ENCODE data around the gene PDE6A.

PDE6A gene

GRCh38 chr5:149887622-149888183, 56.9 kb downstream of the PDE6A start:
- peak overlapping the region in 1 of 2 experiments; percentile 38 for H3K18ac ChIP-seq (ENCODE audit: low read depth in 1 of 2, low read length in 2 of 2)
- H3K79me1 ChIP-seq (replicated peaks; ENCODE audit: low read length, poor library complexity, severe bottlenecking), result no peaks in the 10 kb centered on the region
- no peak overlapping the region for H2BK15ac ChIP-seq (ENCODE audit: low read depth, poor library complexity, severe bottlenecking)
- H2BK12ac ChIP-seq (ENCODE audit: low read length in 2 of 2), result peak overlapping the region in 1 of 2 experiments; percentile 4
- H4K91ac ChIP-seq (ENCODE audit: low read length), result no peak overlapping the region
- H2BK5ac ChIP-seq (ENCODE audit: low read depth, low read length, poor library complexity, severe bottlenecking), result no peak overlapping the region
- peak overlapping the region; percentile 76 for H3K27ac ChIP-seq (ENCODE audit: low read length, poor library complexity, severe bottlenecking)
- H2BK120ac ChIP-seq (ENCODE audit: low read depth, low read length), result no peak overlapping the region
- H3K4me3 ChIP-seq (ENCODE audit: insufficient read depth in 1 of 2, low read depth in 1 of 2, low read length in 2 of 2), result no peak overlapping the region
- H3K27me3 ChIP-seq (ENCODE audit: control insufficient read depth in 1 of 2, insufficient read depth in 1 of 2, low read length in 2 of 2), result no peaks in the 10 kb centered on the region
- peak overlapping the region; percentile 2 for H3K4me2 ChIP-seq (ENCODE audit: low read length, poor library complexity, severe bottlenecking)
- no peak overlapping the region for H4K8ac ChIP-seq (ENCODE audit: low read length)
- H3K23ac ChIP-seq (ENCODE audit: low read length in 2 of 2), result no peak overlapping the region
- no peak overlapping the region for H2AK5ac ChIP-seq (ENCODE audit: low read length, severe bottlenecking)
- H3K9me3 ChIP-seq (ENCODE audit: control insufficient read depth, low read length), result no peaks in the 10 kb centered on the region
- no peaks in the 10 kb centered on the region for H3K36me3 ChIP-seq (ENCODE audit: control insufficient read depth in 1 of 2, insufficient read depth in 2 of 2, low read depth in 1 of 2, low read length in 2 of 2)
- WGBS, result 60% methylated on average over 7 of the region's 10 CpGs
- peak; percentile 29 for DNase-seq
- no peak overlapping the region for H3K14ac ChIP-seq (ENCODE audit: low read length in 2 of 2)
- no peak overlapping the region for H3K4ac ChIP-seq (ENCODE audit: low read depth in 1 of 2, low read length in 2 of 2)
- no peak overlapping the region for H2AFZ ChIP-seq (ENCODE audit: low read depth, low read length)
- no peak overlapping the region for H3K9ac ChIP-seq (ENCODE audit: low read length)
- peaks cover 13% of the 10 kb centered on the region for H3K4me1 ChIP-seq (ENCODE audit: control insufficient read depth, insufficient read depth, low read depth, low read length)

- H3K79me1 ChIP-seq (replicated peaks; ENCODE audit: low read length, poor library complexity, severe bottlenecking), result no peaks in the 10 kb centered on the region
- peak overlapping the region; percentile 12 for H4K8ac ChIP-seq (ENCODE audit: low read length)
- no peak overlapping the region for H4K91ac ChIP-seq (ENCODE audit: low read length)
- H3K27me3 ChIP-seq (ENCODE audit: control insufficient read depth in 1 of 2, insufficient read depth in 1 of 2, low read length in 2 of 2), result no peaks in the 10 kb centered on the region
- H3K4me3 ChIP-seq (ENCODE audit: insufficient read depth in 1 of 2, low read depth in 1 of 2, low read length in 2 of 2), result no peak overlapping the region
- no peak overlapping the region for H3K23ac ChIP-seq (ENCODE audit: low read length in 2 of 2)
- H2BK5ac ChIP-seq (ENCODE audit: low read depth, low read length, poor library complexity, severe bottlenecking), result peak overlapping the region; percentile 39
- H2AFZ ChIP-seq (ENCODE audit: low read depth, low read length), result no peak overlapping the region
- no peak overlapping the region for H3K4ac ChIP-seq (ENCODE audit: low read depth in 1 of 2, low read length in 2 of 2)
- no peak overlapping the region for H2BK12ac ChIP-seq (ENCODE audit: low read length in 2 of 2)
- no peak overlapping the region for H3K9ac ChIP-seq (ENCODE audit: low read length)
- peak overlapping the region; percentile 86 for H2AK5ac ChIP-seq (ENCODE audit: low read length, severe bottlenecking)
- H3K9me3 ChIP-seq (ENCODE audit: control insufficient read depth, low read length), result no peaks in the 10 kb centered on the region
- peaks cover 13% of the 10 kb centered on the region for H3K4me1 ChIP-seq (ENCODE audit: control insufficient read depth, insufficient read depth, low read depth, low read length)
- no peak overlapping the region for H3K4me2 ChIP-seq (ENCODE audit: low read length, poor library complexity, severe bottlenecking)
- no peak overlapping the region for H3K14ac ChIP-seq (ENCODE audit: low read length in 2 of 2)
- peak overlapping the region; percentile 76 for H3K27ac ChIP-seq (ENCODE audit: low read length, poor library complexity, severe bottlenecking)
- peak; percentile 47 for DNase-seq
- H3K18ac ChIP-seq (ENCODE audit: low read depth in 1 of 2, low read length in 2 of 2), result no peak overlapping the region
- no peak overlapping the region for H2BK120ac ChIP-seq (ENCODE audit: low read depth, low read length)
- 78% methylated on average over 4 of the region's 6 CpGs for WGBS
- no peaks in the 10 kb centered on the region for H3K36me3 ChIP-seq (ENCODE audit: control insufficient read depth in 1 of 2, insufficient read depth in 2 of 2, low read depth in 1 of 2, low read length in 2 of 2)
- no peak overlapping the region for H2BK15ac ChIP-seq (ENCODE audit: low read depth, poor library complexity, severe bottlenecking)
Measured at GRCh38 chr5:149886692-149887470, 57.7 kb downstream of the PDE6A start.

GRCh38 chr5:149886060-149886459, 58.5 kb downstream of the PDE6A start:
- H3K4me3 ChIP-seq (ENCODE audit: insufficient read depth in 1 of 2, low read depth in 1 of 2, low read length in 2 of 2), result no peak overlapping the region
- WGBS, result 93% methylated on average over 7 of the region's 7 CpGs
- peak overlapping the region; percentile 76 for H3K27ac ChIP-seq (ENCODE audit: low read length, poor library complexity, severe bottlenecking)

GRCh38 chr5:149885513-149885912, 59.1 kb downstream of the PDE6A start:
- Histone ChIP-seq H3K18ac (ENCODE audit: low read depth in 1 of 2, low read length in 2 of 2) (no peak overlapping the region), H2BK12ac (ENCODE audit: low read length in 2 of 2) (no peak overlapping the region), H3K9me3 (ENCODE audit: control insufficient read depth, low read length) (no peaks in the 10 kb centered on the region), H3K36me3 (ENCODE audit: control insufficient read depth in 1 of 2, insufficient read depth in 2 of 2, low read depth in 1 of 2, low read length in 2 of 2) (no peaks in the 10 kb centered on the region), H3K4me2 (ENCODE audit: low read length, poor library complexity, severe bottlenecking) (no peak overlapping the region), H3K27ac (ENCODE audit: low read length, poor library complexity, severe bottlenecking) (no peak overlapping the region), H3K14ac (ENCODE audit: low read length in 2 of 2) (no peak overlapping the region), H3K4me3 (ENCODE audit: insufficient read depth in 1 of 2, low read depth in 1 of 2, low read length in 2 of 2) (no peak overlapping the region), H3K79me1 (replicated peaks; ENCODE audit: low read length, poor library complexity, severe bottlenecking) (no peaks in the 10 kb centered on the region), H3K27me3 (ENCODE audit: control insufficient read depth in 1 of 2, insufficient read depth in 1 of 2, low read length in 2 of 2) (no peaks in the 10 kb centered on the region), H2AK5ac (ENCODE audit: low read length, severe bottlenecking) (peak overlapping the region; percentile 86), H2BK15ac (ENCODE audit: low read depth, poor library complexity, severe bottlenecking) (no peak overlapping the region), H3K23ac (ENCODE audit: low read length in 2 of 2) (no peak overlapping the region), H3K4ac (ENCODE audit: low read depth in 1 of 2, low read length in 2 of 2) (no peak overlapping the region), H2BK5ac (ENCODE audit: low read depth, low read length, poor library complexity, severe bottlenecking) (no peak overlapping the region), H4K91ac (ENCODE audit: low read length) (no peak overlapping the region), H3K9ac (ENCODE audit: low read length) (no peak overlapping the region), H2BK120ac (ENCODE audit: low read depth, low read length) (no peak overlapping the region), H4K8ac (ENCODE audit: low read length) (no peak overlapping the region), H3K4me1 (ENCODE audit: control insufficient read depth, insufficient read depth, low read depth, low read length) (peaks cover 13% of the 10 kb centered on the region), H2AFZ (ENCODE audit: low read depth, low read length) (no peak overlapping the region)
- no peak for DNase-seq
- WGBS, result 62% methylated on average over 2 of the region's 2 CpGs

More at GRCh38 chr5:149886060-149886459, 58.5 kb downstream of the PDE6A start:
- no peak overlapping the region for H3K4me2 ChIP-seq (ENCODE audit: low read length, poor library complexity, severe bottlenecking)
- peaks cover 13% of the 10 kb centered on the region for H3K4me1 ChIP-seq (ENCODE audit: control insufficient read depth, insufficient read depth, low read depth, low read length)
- peak overlapping the region; percentile 74 for H2BK5ac ChIP-seq (ENCODE audit: low read depth, low read length, poor library complexity, severe bottlenecking)
- H2BK15ac ChIP-seq (ENCODE audit: low read depth, poor library complexity, severe bottlenecking), result no peak overlapping the region
- H2AK5ac ChIP-seq (ENCODE audit: low read length, severe bottlenecking), result peak overlapping the region; percentile 86
- no peaks in the 10 kb centered on the region for H3K79me1 ChIP-seq (replicated peaks; ENCODE audit: low read length, poor library complexity, severe bottlenecking)
- DNase-seq, result no peak
- H3K18ac ChIP-seq (ENCODE audit: low read depth in 1 of 2, low read length in 2 of 2), result no peak overlapping the region
- no peak overlapping the region for H4K8ac ChIP-seq (ENCODE audit: low read length)
- no peak overlapping the region for H2AFZ ChIP-seq (ENCODE audit: low read depth, low read length)
- H3K27me3 ChIP-seq (ENCODE audit: control insufficient read depth in 1 of 2, insufficient read depth in 1 of 2, low read length in 2 of 2), result no peaks in the 10 kb centered on the region
- H2BK120ac ChIP-seq (ENCODE audit: low read depth, low read length), result no peak overlapping the region
- no peaks in the 10 kb centered on the region for H3K36me3 ChIP-seq (ENCODE audit: control insufficient read depth in 1 of 2, insufficient read depth in 2 of 2, low read depth in 1 of 2, low read length in 2 of 2)
- H3K9ac ChIP-seq (ENCODE audit: low read length), result no peak overlapping the region
- H3K14ac ChIP-seq (ENCODE audit: low read length in 2 of 2), result no peak overlapping the region
- no peak overlapping the region for H4K91ac ChIP-seq (ENCODE audit: low read length)
- H3K9me3 ChIP-seq (ENCODE audit: control insufficient read depth, low read length), result no peaks in the 10 kb centered on the region
- H3K4ac ChIP-seq (ENCODE audit: low read depth in 1 of 2, low read length in 2 of 2), result no peak overlapping the region
- H2BK12ac ChIP-seq (ENCODE audit: low read length in 2 of 2), result no peak overlapping the region
- H3K23ac ChIP-seq (ENCODE audit: low read length in 2 of 2), result no peak overlapping the region

All from mesenchymal stem cell (in vitro differentiated cells and primary cell).